AG09309 (cell line): Measurements from ENCODE around the gene OR2T5.
"Not testable (repeated sequence)": the region's sequence is repeated elsewhere in the genome, so short reads cannot be mapped to it uniquely, and the experiment has no call there.

ENCODE experiments used
- DNase-seq: peaks from one replicate; pipeline ENCODE4 v3.0.0-alpha.2; 2010; ENCODE audit warnings: low read depth
- H3K4me3 ChIP-seq: 2 replicates; pipeline ENCODE4 v1.5.1; 2011; ENCODE audit warnings: mild to moderate bottlenecking, low read depth, low read length, moderate library complexity; ENCODE audit not compliant: control insufficient read depth

OR2T5 gene, protein sequence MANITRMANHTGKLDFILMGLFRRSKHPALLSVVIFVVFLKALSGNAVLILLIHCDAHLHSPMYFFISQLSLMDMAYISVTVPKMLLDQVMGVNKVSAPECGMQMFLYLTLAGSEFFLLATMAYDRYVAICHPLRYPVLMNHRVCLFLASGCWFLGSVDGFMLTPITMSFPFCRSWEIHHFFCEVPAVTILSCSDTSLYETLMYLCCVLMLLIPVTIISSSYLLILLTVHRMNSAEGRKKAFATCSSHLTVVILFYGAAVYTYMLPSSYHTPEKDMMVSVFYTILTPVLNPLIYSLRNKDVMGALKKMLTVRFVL

DNA sequence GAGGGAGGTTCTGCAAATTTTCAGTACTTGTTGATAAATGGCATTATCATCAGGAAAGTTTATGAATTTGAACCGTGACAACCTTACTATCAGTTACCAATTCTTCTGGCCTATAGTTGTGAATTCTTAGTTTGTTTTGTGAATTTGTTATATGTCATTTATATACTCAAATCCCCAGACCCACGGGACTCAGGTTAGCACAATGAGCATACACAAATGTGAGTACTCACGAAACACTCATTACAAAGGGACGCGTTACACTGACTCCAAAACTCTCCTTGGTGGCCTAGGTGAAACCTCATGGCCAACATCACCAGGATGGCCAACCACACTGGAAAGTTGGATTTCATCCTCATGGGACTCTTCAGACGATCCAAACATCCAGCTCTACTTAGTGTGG is at the start of gene OR2T5:
Gene OR2T5, plus strand, starts transcription at position 301 of the 400 bp plus-strand sequence. Its CDS starts 0 bp downstream, at position 301.
- not testable (repeated sequence) for H3K4me3 ChIP-seq, DNase-seq

DNA sequence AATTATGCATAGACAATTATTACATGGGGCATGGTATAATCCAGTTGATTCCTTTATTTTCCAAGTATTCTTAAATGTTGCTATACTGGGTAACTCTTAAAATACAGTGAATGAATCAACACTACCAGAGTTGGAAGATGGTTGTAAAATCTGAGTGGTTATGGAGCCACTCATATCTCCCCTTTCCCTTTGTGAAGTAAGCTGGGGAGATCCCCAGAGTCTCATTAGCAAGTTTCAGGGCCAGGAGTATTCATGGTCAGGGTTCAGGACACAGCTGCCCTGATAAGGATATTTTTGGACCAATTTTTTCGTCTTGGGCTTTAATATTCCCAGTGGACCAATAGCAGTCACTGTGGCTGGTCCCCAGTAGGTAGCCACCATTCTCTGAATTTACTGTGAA is 49.7 kb upstream of the OR2T5 start:
- not testable (repeated sequence) for DNase-seq, H3K4me3 ChIP-seq

DNA sequence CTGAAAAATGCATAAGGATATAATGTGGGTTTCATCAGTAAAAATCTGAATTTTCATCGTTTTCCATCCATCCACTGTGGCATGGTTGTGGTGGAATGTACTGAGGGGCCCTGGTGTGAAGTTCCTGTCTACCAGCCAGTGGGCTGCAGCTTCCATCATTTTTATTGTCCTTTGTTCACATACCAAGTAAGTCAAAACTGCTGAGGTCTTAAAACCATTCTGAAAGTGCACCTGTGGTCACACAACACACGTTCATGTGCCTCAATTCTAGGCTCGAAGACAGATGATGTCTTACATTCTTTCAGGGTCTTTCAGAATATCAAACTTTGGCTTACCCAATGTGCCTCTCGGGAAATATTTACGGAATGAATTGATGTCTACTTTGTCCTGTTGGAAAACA is 49.1 kb upstream of the OR2T5 start:
- H3K4me3 ChIP-seq, DNase-seq: not testable (repeated sequence)

DNA sequence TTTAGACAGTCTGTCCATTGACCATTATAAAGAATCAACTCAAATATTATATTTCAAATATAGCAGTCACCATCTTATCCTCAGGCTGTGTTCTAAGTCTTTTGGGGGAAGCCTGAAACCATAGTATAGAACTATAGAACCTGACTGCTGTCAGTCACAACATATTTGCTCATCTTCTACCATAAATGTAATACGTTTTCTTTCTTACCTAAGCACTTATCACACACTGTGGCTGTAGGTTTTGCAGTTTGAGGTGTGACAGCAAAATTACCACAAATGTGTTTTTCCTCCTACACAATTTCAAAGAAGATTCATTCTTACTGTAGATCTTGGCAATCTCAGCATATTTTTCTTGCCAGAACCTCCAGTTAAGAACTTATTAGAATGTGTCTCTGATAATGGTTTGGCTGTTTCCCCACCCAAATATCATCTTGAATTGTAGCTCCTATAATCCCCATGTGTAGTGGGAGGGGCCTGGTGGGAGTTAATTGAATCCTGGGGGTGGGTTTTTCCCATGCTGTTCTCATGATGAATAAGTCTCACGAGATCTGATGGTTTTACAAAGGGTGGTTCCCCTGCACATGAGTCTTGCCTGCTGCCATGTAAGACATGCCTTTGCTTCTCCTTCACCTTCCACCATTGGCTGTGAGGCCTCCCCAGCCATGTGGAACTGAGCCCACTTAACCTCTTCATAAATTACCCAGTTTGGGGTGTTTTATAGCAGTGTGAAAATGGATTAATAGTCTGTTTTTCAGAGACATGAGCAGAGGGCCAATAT is 45.7 kb upstream of the OR2T5 start:
- not testable (repeated sequence) for DNase-seq, H3K4me3 ChIP-seq

DNA sequence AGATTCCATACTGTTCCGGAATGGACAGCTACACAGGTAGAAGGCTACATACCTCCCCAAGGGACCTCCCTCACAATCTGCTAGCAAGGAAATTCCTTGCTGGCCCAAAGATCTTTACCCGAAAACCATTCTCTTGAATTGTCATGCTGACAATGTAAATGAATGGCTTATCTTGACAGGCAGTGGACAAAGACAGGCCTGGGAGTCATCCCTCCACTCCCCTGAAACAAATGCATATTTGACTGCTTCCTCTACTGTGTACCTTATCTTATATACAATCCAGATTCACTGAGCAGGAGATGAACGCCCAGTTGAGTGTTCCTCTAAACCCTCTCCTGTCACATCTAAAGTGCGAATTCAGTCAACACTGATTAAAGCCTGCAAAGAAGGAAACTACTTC is 43.8 kb upstream of the OR2T5 start:
- not testable (repeated sequence) for H3K4me3 ChIP-seq, DNase-seq

DNA sequence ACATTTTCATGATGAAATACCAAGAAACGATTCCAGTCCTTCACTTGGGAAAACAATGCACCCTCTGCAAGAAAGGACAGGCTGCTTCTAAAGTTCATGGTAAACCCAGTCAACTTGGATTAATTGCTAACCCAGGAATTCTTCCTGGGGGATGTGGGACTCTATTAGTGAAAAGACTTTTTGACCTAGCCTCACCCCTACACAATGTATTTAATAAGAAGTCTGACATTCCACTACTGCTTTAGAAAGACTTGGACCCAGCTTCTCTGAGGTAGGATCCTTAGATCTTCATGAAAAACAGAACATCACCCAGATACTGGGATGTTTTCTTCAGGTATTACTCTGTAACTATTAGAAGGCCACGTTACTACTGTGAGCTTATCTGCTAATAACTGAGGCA is 43.0 kb upstream of the OR2T5 start, which contains the start of gene OR2T2:
Gene OR2T2, plus strand, starts transcription at position 239 of the 400 bp plus-strand sequence. CDS start 7,161 bp downstream, outside the sequence.
- not testable (repeated sequence) for H3K4me3 ChIP-seq, DNase-seq

DNA sequence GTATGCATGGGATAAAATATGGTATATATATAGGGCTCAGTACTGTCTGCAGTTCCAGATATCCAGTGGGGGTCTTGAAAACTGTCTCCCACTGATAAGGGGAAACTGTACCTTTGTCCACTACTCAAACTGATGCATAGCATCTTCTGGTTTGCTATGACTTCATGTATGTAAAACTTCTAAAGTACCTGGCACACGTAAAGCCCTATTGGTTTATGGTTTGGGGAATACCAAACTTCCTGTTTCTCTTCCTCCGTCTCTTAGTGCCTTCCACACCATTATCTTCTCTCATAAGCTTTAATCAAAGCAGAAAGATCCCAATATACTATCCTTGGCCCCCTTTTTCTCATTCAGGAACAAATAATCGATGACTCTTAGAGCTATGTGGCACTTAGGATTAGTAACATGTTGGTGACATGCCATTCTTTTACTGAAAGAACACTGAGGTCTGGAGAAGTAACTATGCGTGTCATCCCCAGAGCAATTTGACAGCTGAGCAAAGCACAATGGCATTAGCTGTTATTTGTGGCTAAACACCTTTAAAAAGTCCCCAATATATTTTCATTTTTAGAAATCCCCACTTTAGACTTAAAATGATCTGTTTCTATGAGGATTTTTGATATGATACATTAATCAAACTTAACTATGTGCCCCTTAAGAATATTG is 39.8 kb upstream of the OR2T5 start:
- not testable (repeated sequence) for H3K4me3 ChIP-seq, DNase-seq

DNA sequence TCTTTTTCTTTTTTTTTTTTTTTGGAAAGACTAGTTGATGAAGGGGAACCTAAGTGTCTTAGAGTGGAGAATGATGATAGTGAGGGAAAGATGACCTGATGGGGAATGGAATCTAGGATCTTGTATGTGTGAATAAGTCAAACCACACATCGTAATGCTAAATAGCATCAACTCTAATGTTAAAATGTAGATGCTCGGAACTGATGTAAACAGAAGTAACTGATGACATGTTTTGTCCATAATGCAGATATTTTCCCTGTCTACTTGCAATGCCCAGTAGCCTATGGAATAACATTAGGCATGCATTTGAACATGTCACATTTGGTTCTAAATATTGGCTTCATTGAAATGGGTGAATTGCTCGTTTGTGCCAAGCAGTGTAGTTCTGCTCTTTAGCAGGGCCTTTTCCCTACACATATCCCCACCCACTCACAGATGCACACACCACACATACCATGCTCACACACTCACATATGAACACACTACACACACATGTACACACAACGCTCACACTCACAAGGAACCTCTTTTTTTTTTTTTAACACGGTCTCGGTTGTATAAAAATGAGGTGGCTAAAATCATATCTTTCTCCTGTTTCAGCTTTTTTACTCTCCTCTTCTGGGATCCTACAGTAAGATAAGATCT is 38.4 kb upstream of the OR2T5 start:
- DNase-seq, H3K4me3 ChIP-seq: not testable (repeated sequence)

DNA sequence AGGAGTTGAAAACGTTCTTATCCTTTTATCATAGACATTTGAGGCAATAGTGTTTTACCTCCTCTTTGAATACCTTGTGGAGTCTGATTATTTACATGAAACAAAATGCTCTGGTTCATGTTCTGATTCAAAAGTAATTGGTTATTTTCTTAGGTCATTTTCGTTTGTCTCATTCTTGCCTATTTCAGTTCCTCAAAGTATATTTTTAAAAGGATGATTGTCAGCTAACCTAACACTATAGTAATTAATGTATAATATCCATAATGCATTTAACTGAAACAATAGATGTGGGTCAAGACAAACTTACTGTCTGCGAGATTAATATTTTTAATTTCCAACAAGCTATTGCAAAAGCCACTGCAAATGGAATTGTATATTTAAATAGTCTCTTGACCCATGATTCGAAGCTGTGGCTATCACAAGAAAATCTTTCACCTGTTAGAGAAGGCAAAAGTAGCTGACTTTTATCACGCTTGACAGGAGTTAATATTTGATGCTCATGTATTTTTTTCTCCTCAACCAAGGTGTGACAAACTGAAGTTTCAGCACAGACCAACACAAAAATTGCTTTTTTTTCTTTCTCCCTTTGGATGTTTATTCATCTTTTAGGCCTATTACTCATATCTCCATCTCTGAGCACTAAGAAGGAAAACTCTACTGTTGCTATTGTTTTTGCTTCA is 37.8 kb upstream of the OR2T5 start:
- not testable (repeated sequence) for H3K4me3 ChIP-seq, DNase-seq

DNA sequence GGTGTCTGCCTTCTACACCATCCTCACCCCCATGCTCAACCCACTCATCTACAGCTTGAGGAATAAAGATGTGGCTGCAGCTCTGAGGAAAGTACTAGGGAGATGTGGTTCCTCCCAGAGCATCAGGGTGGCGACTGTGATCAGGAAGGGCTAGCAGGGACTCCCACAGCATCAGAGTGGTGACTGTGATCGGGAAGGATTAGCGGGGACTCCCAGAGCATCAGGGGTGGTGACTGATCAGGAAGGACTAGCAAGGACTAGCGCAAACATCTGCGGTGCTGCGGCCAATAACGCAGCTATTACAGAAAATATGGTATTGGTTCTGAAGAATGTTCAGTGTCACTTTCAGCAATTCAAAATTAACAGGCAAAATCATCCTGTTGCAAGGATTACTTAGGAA is 34.8 kb upstream of the OR2T5 start:
- H3K4me3 ChIP-seq, DNase-seq: not testable (repeated sequence)

DNA sequence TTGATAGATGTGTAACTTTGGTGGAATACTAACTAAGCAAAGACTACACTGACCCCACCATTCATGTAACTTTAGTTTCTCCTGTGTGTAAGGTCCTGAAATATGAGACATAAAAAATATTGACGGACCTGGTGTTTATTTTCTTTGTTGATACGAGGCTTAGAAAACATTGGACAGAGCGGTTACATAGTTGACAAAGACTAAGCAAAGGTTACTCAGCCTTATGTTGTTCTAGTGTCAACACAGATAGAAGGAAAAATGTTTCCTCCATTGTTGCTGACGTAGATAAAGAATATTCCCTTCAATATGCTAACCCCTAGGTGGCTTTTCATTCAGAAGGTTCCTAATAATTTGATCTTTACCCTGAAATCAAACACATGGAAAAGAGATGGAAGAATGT is 33.3 kb upstream of the OR2T5 start:
- not testable (repeated sequence) for H3K4me3 ChIP-seq, DNase-seq

DNA sequence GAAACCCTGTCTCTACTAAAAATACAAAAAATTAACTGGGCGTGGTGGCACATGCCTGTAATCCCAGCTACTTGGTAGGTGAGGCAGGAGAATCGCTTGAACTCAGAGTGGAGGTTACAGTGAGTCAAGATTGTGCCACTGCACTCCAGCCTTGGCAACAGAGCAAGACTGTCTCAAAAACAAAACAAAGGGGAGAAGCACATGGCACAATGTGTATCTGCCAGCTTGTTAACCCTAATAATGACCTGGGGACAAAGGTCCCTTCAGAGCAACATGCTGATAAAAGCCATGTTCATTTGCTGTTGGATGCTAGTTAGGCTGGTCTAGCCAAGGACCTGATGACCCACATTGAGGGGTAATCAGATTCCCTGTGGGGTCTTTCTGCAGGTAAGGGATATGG is 31.8 kb upstream of the OR2T5 start:
- not testable (repeated sequence) for DNase-seq, H3K4me3 ChIP-seq

DNA sequence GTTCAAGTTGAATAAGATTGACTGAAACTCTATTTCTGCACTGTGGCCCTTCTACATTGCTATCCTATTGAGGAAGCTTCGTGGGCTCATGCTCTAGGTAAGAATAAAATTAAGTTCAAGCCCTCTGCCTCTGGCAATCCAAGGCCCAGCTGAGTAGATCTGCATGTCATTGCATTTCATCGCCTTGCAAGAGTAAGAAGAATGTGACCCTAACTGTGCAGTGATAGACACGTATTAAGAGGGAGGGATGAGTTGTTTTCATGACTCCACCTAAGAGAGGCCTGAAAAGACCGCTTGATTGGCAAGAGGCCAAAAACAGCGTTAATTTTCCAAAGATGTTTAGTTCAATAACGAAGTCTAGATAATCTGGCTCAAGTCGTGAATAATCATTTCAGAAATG is 29.3 kb upstream of the OR2T5 start:
- not testable (repeated sequence) for H3K4me3 ChIP-seq, DNase-seq
